ENCODE data around the gene RNF4.
"Not testable (repeated sequence)": the region's sequence is repeated elsewhere in the genome, so short reads cannot be mapped to it uniquely, and the experiment has no call there.

- TF ChIP-seq CTCF, EP300 (IDR thresholded peaks at IDR 0.05): not testable (repeated sequence)
These were observed 78.2 kb downstream of the RNF4 start for GRCh38 chr4:2546961-2547691.
